IMR-90 (cell line): ENCODE results near the gene DOK1. TPM values are rescaled to one million over a fixed set of nuclear protein-coding genes. Genes with fewer than 3 reads are reported as not detected.

Source experiments
- ATAC-seq: fragments of 200-7000 bp; cut with Tn5 transposase; 2 replicates; pipeline ENCODE4 v1.9.1; 2020; ENCODE audit warnings: low read depth, mild to moderate bottlenecking, moderate library complexity
- BruUV-seq: library from RNA; stranded (reverse); fragments of 400-500 nt; replicated peaks from 2 replicates; lab custom pipeline; 2021; lab: Mats Ljungman, UMichigan
- CTCF ChIA-PET: fragments of 300-600 bp; formaldehyde crosslinking; extraction: SDS; loops from one replicate; lab custom pipeline; 2021; ENCODE audit warnings: antibody characterized with exemption; lab: Yijun Ruan, JAX
- POLR2A ChIA-PET: fragments of 300-600 bp; sonication (Branson Sonifier 250); formaldehyde crosslinking; loops from one replicate; lab custom pipeline; 2022; ENCODE audit warnings: antibody characterized with exemption; ENCODE audit not compliant: unreplicated experiment; lab: Charles Lee
- DNase-seq: peaks from one replicate; pipeline ENCODE4 v3.0.0; 2013
- H2AFZ ChIP-seq: replicated peaks from 2 replicates; pipeline ENCODE3; 2013; ENCODE audit warnings: low read length, mild to moderate bottlenecking; ENCODE audit not compliant: poor library complexity
- H2AK5ac ChIP-seq: 2 replicates; pipeline ENCODE4 v1.6.1; 2013; ENCODE audit warnings: low read depth, low read length, inconsistent platforms
- H2AK9ac ChIP-seq: replicated peaks from 2 replicates; pipeline ENCODE3; 2013; ENCODE audit warnings: mild to moderate bottlenecking, low read depth, low read length, moderate library complexity; ENCODE audit not compliant: poor library complexity
- H2BK120ac ChIP-seq: 2 replicates; pipeline ENCODE4 v1.6.1; 2013; ENCODE audit warnings: low read depth, low read length, inconsistent platforms
- H2BK15ac ChIP-seq: 3 replicates; pipeline ENCODE4 v1.6.1; 2013; ENCODE audit warnings: low read depth, low read length, inconsistent platforms
- H2BK20ac ChIP-seq: 2 replicates; pipeline ENCODE4 v1.6.1; 2013; ENCODE audit warnings: low read depth, mild to moderate bottlenecking, inconsistent platforms, low read length, moderate library complexity
- H2BK5ac ChIP-seq: 2 replicates; pipeline ENCODE4 v1.6.1; 2013; ENCODE audit warnings: mild to moderate bottlenecking, low read depth, low read length, inconsistent platforms; ENCODE audit not compliant: poor library complexity, severe bottlenecking
- H3K14ac ChIP-seq: replicated peaks from 2 replicates; pipeline ENCODE4 v1.6.1; 2013; ENCODE audit warnings: low read depth, low read length, inconsistent platforms
- H3K18ac ChIP-seq: 2 replicates; pipeline ENCODE4 v1.6.1; 2013; ENCODE audit warnings: low read depth, low read length, control low read depth
- H3K23ac ChIP-seq: 2 replicates; pipeline ENCODE4 v1.6.1; 2013; ENCODE audit warnings: low read depth, low read length, inconsistent platforms
- H3K27ac ChIP-seq: 2 replicates; pipeline ENCODE4 v1.5.1; 2013; ENCODE audit warnings: mild to moderate bottlenecking, control low read depth, low read length; ENCODE audit not compliant: insufficient read depth
- H3K27me3 ChIP-seq: 2 replicates; pipeline ENCODE4 v1.6.1; 2013; ENCODE audit warnings: low read length; ENCODE audit not compliant: control insufficient read depth, insufficient read depth
- H3K36me3 ChIP-seq: 2 replicates; pipeline ENCODE4 v1.6.1; 2013; ENCODE audit warnings: low read length, mixed read lengths; ENCODE audit not compliant: control insufficient read depth, insufficient read depth
- H3K4ac ChIP-seq: 2 replicates; pipeline ENCODE4 v1.6.1; 2013; ENCODE audit warnings: low read depth, low read length, inconsistent platforms
- H3K4me1 ChIP-seq: 2 replicates; pipeline ENCODE4 v1.6.1; 2013; ENCODE audit warnings: low read length, mixed read lengths; ENCODE audit not compliant: control insufficient read depth, insufficient read depth
- H3K4me2 ChIP-seq: 2 replicates; pipeline ENCODE4 v1.6.1; 2013; ENCODE audit warnings: low read depth, mild to moderate bottlenecking, control low read depth, low read length, moderate library complexity
- H3K4me3 ChIP-seq: 2 replicates; pipeline ENCODE4 v1.5.1; 2013; ENCODE audit warnings: low read depth, mild to moderate bottlenecking, control low read depth, low read length, moderate library complexity; ENCODE audit not compliant: insufficient read depth
- H3K56ac ChIP-seq: 2 replicates; pipeline ENCODE4 v1.6.1; 2013; ENCODE audit warnings: low read length, inconsistent platforms; ENCODE audit not compliant: insufficient read depth; ENCODE audit errors: extremely low read depth
- H3K79me1 ChIP-seq, 2 experiments: 2 replicates each; pipeline ENCODE4 v1.6.1; 2013; ENCODE audit warnings: low read length in 2 of 2, inconsistent platforms in 1 of 2, low read depth in 1 of 2
- H3K9ac ChIP-seq: 2 replicates; pipeline ENCODE4 v1.6.1; 2013; ENCODE audit warnings: low read depth, low read length, control low read depth
- H3K9me1 ChIP-seq: 2 replicates; pipeline ENCODE4 v1.6.1; 2013; ENCODE audit warnings: low read length, inconsistent platforms; ENCODE audit not compliant: insufficient read depth
- H3K9me3 ChIP-seq: 2 replicates; pipeline ENCODE4 v1.6.1; 2013; ENCODE audit warnings: low read length; ENCODE audit not compliant: control insufficient read depth, insufficient read depth
- H4K20me1 ChIP-seq: 2 replicates; pipeline ENCODE4 v1.6.1; 2013; ENCODE audit warnings: low read length, inconsistent platforms; ENCODE audit not compliant: insufficient read depth
- H4K5ac ChIP-seq: 2 replicates; pipeline ENCODE4 v1.6.1; 2013; ENCODE audit warnings: mild to moderate bottlenecking, low read depth, low read length, control low read depth
- H4K8ac ChIP-seq, 2 experiments: 2 replicates each; pipeline ENCODE4 v1.6.1; 2013; ENCODE audit warnings: low read depth in 2 of 2, low read length in 2 of 2, control low read depth in 1 of 2, inconsistent platforms in 1 of 2
- H4K91ac ChIP-seq: 2 replicates; pipeline ENCODE4 v1.6.1; 2013; ENCODE audit warnings: low read depth, low read length, inconsistent platforms; ENCODE audit not compliant: insufficient read depth
- BHLHE40 ChIP-seq: fragments of 150-350 bp; IDR thresholded peaks from 2 replicates; pipeline ENCODE4 v1.6.1; 2016; ENCODE audit warnings: mild to moderate bottlenecking, low read depth, low read length
- CEBPB ChIP-seq: IDR thresholded peaks from 2 replicates; pipeline ENCODE4 v1.6.1; 2012; ENCODE audit warnings: low read depth, low read length, improper control_type of control experiment
- CHD1 ChIP-seq: IDR thresholded peaks from 2 replicates; pipeline ENCODE4 v1.6.1; 2012; ENCODE audit warnings: low read depth, low read length, improper control_type of control experiment
- FOS ChIP-seq: fragments of 150-350 bp; IDR thresholded peaks from 2 replicates; pipeline ENCODE4 v1.6.1; 2016; ENCODE audit warnings: low read depth, low read length
- MAFK ChIP-seq: IDR thresholded peaks from 2 replicates; pipeline ENCODE4 v1.6.1; 2012; ENCODE audit warnings: low read depth, low read length, improper control_type of control experiment
- MAZ ChIP-seq: IDR thresholded peaks from 2 replicates; pipeline ENCODE4 v1.6.1; 2012; ENCODE audit warnings: low read depth, mild to moderate bottlenecking, low read length, improper control_type of control experiment, moderate library complexity, borderline replicate concordance
- MXI1 ChIP-seq: IDR thresholded peaks from 2 replicates; pipeline ENCODE4 v1.6.1; 2012; ENCODE audit warnings: low read depth, mild to moderate bottlenecking, low read length, moderate library complexity, borderline replicate concordance
- NFE2L2 ChIP-seq: fragments of 150-350 bp; IDR thresholded peaks from 2 replicates; pipeline ENCODE4 v1.6.1; 2016; ENCODE audit warnings: low read depth, mild to moderate bottlenecking, low read length
- POLR2A ChIP-seq: IDR thresholded peaks from 2 replicates; pipeline ENCODE4 v1.6.1; 2012; ENCODE audit warnings: mild to moderate bottlenecking, low read depth, low read length
- RAD21 ChIP-seq: IDR thresholded peaks from 2 replicates; pipeline ENCODE4 v1.6.1; 2012; ENCODE audit warnings: low read length, improper control_type of control experiment
- RCOR1 ChIP-seq: IDR thresholded peaks from 2 replicates; pipeline ENCODE4 v1.6.1; 2012; ENCODE audit warnings: mild to moderate bottlenecking, low read length, improper control_type of control experiment; ENCODE audit not compliant: insufficient replicate concordance
- RFX5 ChIP-seq: IDR thresholded peaks from 2 replicates; pipeline ENCODE4 v1.8.0; 2012; ENCODE audit warnings: low read depth, mild to moderate bottlenecking, low read length, moderate library complexity
- SMC3 ChIP-seq: fragments of 150-350 bp; IDR thresholded peaks from 2 replicates; pipeline ENCODE4 v1.6.1; 2016; ENCODE audit warnings: low read depth, mild to moderate bottlenecking, antibody characterized with exemption, low read length, moderate library complexity
- WGBS, 2 experiments: methylation state at CpG; one replicate each; pipeline versions ENCODE4 v1.1.5 to v1.1.7; 2013; ENCODE audit warnings: missing lambda C conversion rate in 2 of 2; ENCODE audit not compliant: insufficient read length in 1 of 2; ENCODE audit errors: extremely low coverage in 2 of 2; 5-methylcytosine and 5-hydroxymethylcytosine counted together
- dilution Hi-C: fragments of 300-500 bp; cut with HindIII; formaldehyde crosslinking; loops from one replicate; pipeline ENCODE4 v1.14.3; 2018; ENCODE audit warnings: low sequenced_read_pairs; ENCODE audit not compliant: unreplicated experiment
- in situ Hi-C: fragments of 300-500 bp; cut with MboI; formaldehyde crosslinking; loops from 3 replicates; pipeline ENCODE4 v1.14.3; 2019; ENCODE audit warnings: low sequenced_read_pairs, inconsistent platforms, mixed read lengths
- intact Hi-C: fragments of 100-400 bp; cut with micrococcal nuclease; formaldehyde crosslinking; loops from 2 replicates; pipeline ENCODE4 v1.10.0; 2022
- polyA plus RNA-seq, 3 experiments: library from polyadenylated mRNA; depleted of rRNA; stranded (reverse); fragments of >200 nt; gene quantifications; 2 replicates each; pipeline ENCODE4 v1.2.3, GENCODE V29; 2012; ENCODE audit warnings: low replicate concordance in 1 of 3
- total RNA-seq: library from RNA; depleted of rRNA; stranded (reverse); fragments of >200 nt; gene quantifications from 2 replicates; pipeline ENCODE4 v1.2.3, GENCODE V29; 2012
- TF ChIP-seq, protein P1 (sequence below): conservative IDR thresholded peaks from 2 replicates; pipeline ENCODE4 v1.5.1; 2012; ENCODE audit warnings: mild to moderate bottlenecking, low read depth, low read length, improper control_type of control experiment
- TF ChIP-seq, protein P2 (sequence below): fragments of 150-350 bp; IDR thresholded peaks from 2 replicates; pipeline ENCODE4 v1.6.1; 2017; ENCODE audit warnings: mild to moderate bottlenecking, antibody characterized with exemption, low read length, low read depth
- TF ChIP-seq, protein P3 (sequence below): fragments of 150-350 bp; IDR thresholded peaks from 2 replicates; pipeline ENCODE4 v1.6.1; 2016; ENCODE audit warnings: low read depth, mild to moderate bottlenecking, low read length, moderate library complexity, borderline replicate concordance

Gene DOK1
- total and polyA plus RNA-seq, 2 of the 4 experiments (the other 2 are of a cell fraction) = 15.4 to 17.6 TPM

DNA sequence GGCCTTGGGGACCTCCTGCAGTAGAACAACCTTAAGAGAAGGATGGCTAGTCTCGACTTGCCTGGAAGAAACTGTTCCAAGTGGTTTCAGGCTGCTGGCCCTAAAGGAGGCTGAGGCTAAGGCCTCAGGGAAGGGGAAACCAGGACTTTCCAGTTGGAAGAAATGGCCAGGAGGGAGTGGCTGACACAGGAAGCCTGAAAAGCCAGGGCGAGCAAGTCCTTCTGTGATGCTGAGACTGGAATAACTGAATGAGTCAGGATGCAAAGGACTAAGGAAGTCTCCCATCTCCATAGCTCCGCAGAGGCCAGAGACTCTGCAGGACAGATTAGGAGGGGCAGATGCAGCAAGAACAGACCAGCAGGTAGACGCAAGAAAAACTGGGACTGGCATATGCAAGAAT, 17.4 kb upstream of the DOK1 start:
- Histone ChIP-seq H3K27me3 (no peaks in the 10 kb centered on the region), H3K4me1 (no peaks in the 10 kb centered on the region), H3K4me3 (no peak overlapping the region), H4K8ac (no peak overlapping the region), H2BK5ac (no peak overlapping the region), H3K79me1 (peaks cover 0 to 5% of the 10 kb centered on the region in 2 experiments; a peak in 2 of 4 replicates), H2BK120ac (no peak overlapping the region), H3K36me3 (peaks cover 31% of the 10 kb centered on the region), H3K27ac (no peak overlapping the region), H3K14ac (no peak overlapping the region), H2AFZ (no peak overlapping the region), H3K56ac (no peak overlapping the region), H2BK20ac (no peak overlapping the region), H2AK5ac (no peak overlapping the region), H3K23ac (no peak overlapping the region), H3K18ac (no peak overlapping the region), H2BK15ac (no peak overlapping the region), H3K4me2 (no peak overlapping the region), H4K91ac (no peak overlapping the region), H4K5ac (no peak overlapping the region), H3K4ac (no peak overlapping the region), H2AK9ac (no peak overlapping the region), H3K9me1 (no peaks in the 10 kb centered on the region), H3K9me3 (no peaks in the 10 kb centered on the region), H3K9ac (no peak overlapping the region), H4K20me1 (no peaks in the 10 kb centered on the region)
- ChIA-PET POLR2A (no interaction called here), CTCF (no interaction called here)
- TF ChIP-seq, protein P1, sequence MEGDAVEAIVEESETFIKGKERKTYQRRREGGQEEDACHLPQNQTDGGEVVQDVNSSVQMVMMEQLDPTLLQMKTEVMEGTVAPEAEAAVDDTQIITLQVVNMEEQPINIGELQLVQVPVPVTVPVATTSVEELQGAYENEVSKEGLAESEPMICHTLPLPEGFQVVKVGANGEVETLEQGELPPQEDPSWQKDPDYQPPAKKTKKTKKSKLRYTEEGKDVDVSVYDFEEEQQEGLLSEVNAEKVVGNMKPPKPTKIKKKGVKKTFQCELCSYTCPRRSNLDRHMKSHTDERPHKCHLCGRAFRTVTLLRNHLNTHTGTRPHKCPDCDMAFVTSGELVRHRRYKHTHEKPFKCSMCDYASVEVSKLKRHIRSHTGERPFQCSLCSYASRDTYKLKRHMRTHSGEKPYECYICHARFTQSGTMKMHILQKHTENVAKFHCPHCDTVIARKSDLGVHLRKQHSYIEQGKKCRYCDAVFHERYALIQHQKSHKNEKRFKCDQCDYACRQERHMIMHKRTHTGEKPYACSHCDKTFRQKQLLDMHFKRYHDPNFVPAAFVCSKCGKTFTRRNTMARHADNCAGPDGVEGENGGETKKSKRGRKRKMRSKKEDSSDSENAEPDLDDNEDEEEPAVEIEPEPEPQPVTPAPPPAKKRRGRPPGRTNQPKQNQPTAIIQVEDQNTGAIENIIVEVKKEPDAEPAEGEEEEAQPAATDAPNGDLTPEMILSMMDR = no peak
- TF ChIP-seq CHD1 = no peak
- TF ChIP-seq RAD21 = no peak
- TF ChIP-seq, protein P2, sequence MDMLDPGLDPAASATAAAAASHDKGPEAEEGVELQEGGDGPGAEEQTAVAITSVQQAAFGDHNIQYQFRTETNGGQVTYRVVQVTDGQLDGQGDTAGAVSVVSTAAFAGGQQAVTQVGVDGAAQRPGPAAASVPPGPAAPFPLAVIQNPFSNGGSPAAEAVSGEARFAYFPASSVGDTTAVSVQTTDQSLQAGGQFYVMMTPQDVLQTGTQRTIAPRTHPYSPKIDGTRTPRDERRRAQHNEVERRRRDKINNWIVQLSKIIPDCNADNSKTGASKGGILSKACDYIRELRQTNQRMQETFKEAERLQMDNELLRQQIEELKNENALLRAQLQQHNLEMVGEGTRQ = no peak
- TF ChIP-seq SMC3 = no peak
- no peak for TF ChIP-seq MXI1
- TF ChIP-seq MAFK = no peak
- TF ChIP-seq POLR2A = no peak
- TF ChIP-seq CEBPB = no peak
- TF ChIP-seq, protein P3, sequence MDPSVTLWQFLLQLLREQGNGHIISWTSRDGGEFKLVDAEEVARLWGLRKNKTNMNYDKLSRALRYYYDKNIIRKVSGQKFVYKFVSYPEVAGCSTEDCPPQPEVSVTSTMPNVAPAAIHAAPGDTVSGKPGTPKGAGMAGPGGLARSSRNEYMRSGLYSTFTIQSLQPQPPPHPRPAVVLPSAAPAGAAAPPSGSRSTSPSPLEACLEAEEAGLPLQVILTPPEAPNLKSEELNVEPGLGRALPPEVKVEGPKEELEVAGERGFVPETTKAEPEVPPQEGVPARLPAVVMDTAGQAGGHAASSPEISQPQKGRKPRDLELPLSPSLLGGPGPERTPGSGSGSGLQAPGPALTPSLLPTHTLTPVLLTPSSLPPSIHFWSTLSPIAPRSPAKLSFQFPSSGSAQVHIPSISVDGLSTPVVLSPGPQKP = no peak
- TF ChIP-seq NFE2L2 = no peak
- no peak for TF ChIP-seq RFX5
- TF ChIP-seq MAZ = no peak
- no peak for TF ChIP-seq FOS
- no peak for TF ChIP-seq RCOR1
- TF ChIP-seq BHLHE40 = no peak
- ATAC-seq (no peak; the same call in 1 of the 2 replicates), DNase-seq (no peak)
- intact Hi-C loops = no loop called here
- WGBS, 2 experiments = 94% methylated on average over 2 of the region's 4 CpGs; no CpG with 5 or more reads in 1 of the 2 experiments
- in situ Hi-C loops = no loop called here
- no TSS peak for BruUV-seq
- dilution Hi-C loops = no loop called here
